Mesodermal cell (in vitro differentiated cells): Measurements from ENCODE around the gene GCC1.
"Not testable (repeated sequence)": the region's sequence is repeated elsewhere in the genome, so short reads cannot be mapped to it uniquely, and the experiment has no call there.

ENCODE experiments used
- H3K27ac ChIP-seq: 2 replicates; pipeline ENCODE4 v1.7.0; 2013; ENCODE audit warnings: mild to moderate bottlenecking, low read depth, low read length, moderate library complexity; ENCODE audit not compliant: severe bottlenecking
- H3K36me3 ChIP-seq: 2 replicates; pipeline ENCODE4 v1.7.1; 2013; ENCODE audit warnings: mild to moderate bottlenecking, low read length, moderate library complexity; ENCODE audit not compliant: control insufficient read depth, insufficient read depth
- H3K4me1 ChIP-seq: one replicate; pipeline ENCODE4 v1.7.1; 2013; ENCODE audit warnings: mild to moderate bottlenecking, low read length; ENCODE audit not compliant: insufficient read depth, control insufficient read depth, poor library complexity, severe bottlenecking
- H3K4me3 ChIP-seq: 2 replicates; pipeline ENCODE4 v1.7.0; 2013; ENCODE audit warnings: low read length, control low read depth, mild to moderate bottlenecking; ENCODE audit not compliant: insufficient read depth, poor library complexity, severe bottlenecking; ENCODE audit errors: extremely low read depth
- H3K9me3 ChIP-seq: 2 replicates; pipeline ENCODE4 v1.7.1; 2013; ENCODE audit warnings: mild to moderate bottlenecking, low read length, moderate library complexity; ENCODE audit not compliant: control insufficient read depth
- WGBS, 2 experiments: methylation state at CpG; one replicate each; pipeline ENCODE4 v1.1.5; 2013; ENCODE audit warnings: missing lambda C conversion rate in 2 of 2; ENCODE audit not compliant: insufficient coverage in 2 of 2; 5-methylcytosine and 5-hydroxymethylcytosine counted together

The GCC1 gene

GRCh38 chr7:127578036-127578684 lies 7.2 kb downstream of the GCC1 start:
- H3K27ac ChIP-seq: no peak overlapping the region
- peaks cover 10% of the 10 kb centered on the region for H3K4me1 ChIP-seq
- H3K36me3 ChIP-seq: peaks cover 51% of the 10 kb centered on the region
- no peak overlapping the region for H3K4me3 ChIP-seq
- H3K9me3 ChIP-seq: no peaks in the 10 kb centered on the region
- WGBS, 2 experiments: 79 to 83% methylated on average over 5 of the region's 5 CpGs

DNA sequence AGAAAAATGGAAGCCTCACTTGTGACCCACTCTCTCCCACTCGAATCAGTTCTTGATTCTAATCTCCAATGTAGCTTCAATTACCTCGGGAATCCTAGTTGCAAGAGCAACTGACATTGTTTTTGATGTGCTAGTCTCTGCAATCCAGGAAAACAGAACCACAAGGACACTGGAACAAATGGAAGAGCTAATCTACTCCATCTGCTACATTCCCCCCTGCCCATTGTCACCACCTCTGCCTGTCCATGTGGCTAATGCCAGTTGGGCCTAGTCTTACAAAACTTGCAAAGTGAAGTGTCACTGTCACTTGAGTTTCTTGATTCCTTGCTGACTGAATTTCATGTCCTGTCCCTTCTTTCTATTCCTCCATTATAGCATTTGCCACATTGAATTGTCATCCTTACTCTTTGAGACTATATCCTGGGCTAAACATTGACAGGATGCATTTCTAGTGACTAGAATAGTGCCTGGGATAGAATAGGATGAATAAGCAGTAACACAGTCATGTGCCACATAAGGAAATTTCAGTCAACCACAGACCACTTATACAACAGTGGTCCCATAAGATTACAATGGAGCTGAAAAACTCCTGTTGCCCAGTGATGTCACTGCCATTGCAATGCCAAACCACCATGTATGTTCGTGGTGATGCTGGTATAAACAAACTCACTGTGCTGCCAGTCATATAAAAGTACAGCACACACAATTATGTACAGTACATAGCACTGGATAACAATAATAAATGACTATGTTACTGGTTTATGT lies 13.5 kb downstream of the GCC1 start:
- Histone ChIP-seq H3K27ac (no peak overlapping the region), H3K4me1 (no peaks in the 10 kb centered on the region), H3K4me3 (no peak overlapping the region), H3K9me3 (no peaks in the 10 kb centered on the region), H3K36me3 (peaks cover 5% of the 10 kb centered on the region)
- WGBS, 2 experiments: 52 to 92% methylated on average over 2 of the region's 3 CpGs

- not testable (repeated sequence) for H3K36me3 ChIP-seq, H3K9me3 ChIP-seq, H3K27ac ChIP-seq, H3K4me1 ChIP-seq, H3K4me3 ChIP-seq
- no CpG with 5 or more reads among the region's 3 CpGs for WGBS, 2 experiments
Measured at GRCh38 chr7:127568034-127568433, 17.4 kb downstream of the GCC1 start.

GRCh38 chr7:127566242-127566641 lies 19.2 kb downstream of the GCC1 start:
- no peak overlapping the region for H3K27ac ChIP-seq
- WGBS, 2 experiments: 92 to 100% methylated on average over 1 of the region's 3 CpGs

GRCh38 chr7:127557803-127558202 lies 27.6 kb downstream of the GCC1 start:
- H3K4me1 ChIP-seq: no peaks in the 10 kb centered on the region
- H3K4me3 ChIP-seq: no peak overlapping the region
- peaks cover 3% of the 10 kb centered on the region for H3K9me3 ChIP-seq
- no peak overlapping the region for H3K27ac ChIP-seq
- H3K36me3 ChIP-seq: no peaks in the 10 kb centered on the region
- 50 to 67% methylated on average over 1 of the region's 2 CpGs for WGBS, 2 experiments

More at GRCh38 chr7:127566242-127566641, 19.2 kb downstream of the GCC1 start:
- no peaks in the 10 kb centered on the region for H3K4me1 ChIP-seq
- no peak overlapping the region for H3K4me3 ChIP-seq
- peaks cover 7% of the 10 kb centered on the region for H3K9me3 ChIP-seq
- no peaks in the 10 kb centered on the region for H3K36me3 ChIP-seq

DNA sequence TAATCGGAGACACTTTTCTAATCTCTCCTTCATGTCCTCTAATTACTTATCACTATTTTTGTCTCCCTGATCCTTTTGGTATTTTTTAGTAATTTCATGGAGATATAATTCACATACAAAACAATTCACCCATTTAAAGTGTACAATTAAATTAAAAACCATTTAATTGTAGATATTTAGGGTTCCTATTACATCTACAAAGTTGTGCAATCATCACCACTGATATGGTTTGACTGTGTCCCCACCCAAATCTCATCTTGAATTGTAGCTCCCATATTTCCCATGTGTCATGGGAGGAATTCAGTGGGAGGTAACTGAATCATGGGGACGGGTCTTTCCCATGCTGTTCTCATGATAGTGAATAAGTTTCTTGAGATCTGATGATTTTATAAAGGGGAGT lies 29.0 kb downstream of the GCC1 start:
- H3K9me3 ChIP-seq: no peaks in the 10 kb centered on the region
- H3K36me3 ChIP-seq: no peaks in the 10 kb centered on the region
- H3K4me3 ChIP-seq: no peak overlapping the region
- H3K4me1 ChIP-seq: no peaks in the 10 kb centered on the region
- no peak overlapping the region for H3K27ac ChIP-seq
- WGBS, 2 experiments: no CpG with 5 or more reads among the region's 2 CpGs

DNA sequence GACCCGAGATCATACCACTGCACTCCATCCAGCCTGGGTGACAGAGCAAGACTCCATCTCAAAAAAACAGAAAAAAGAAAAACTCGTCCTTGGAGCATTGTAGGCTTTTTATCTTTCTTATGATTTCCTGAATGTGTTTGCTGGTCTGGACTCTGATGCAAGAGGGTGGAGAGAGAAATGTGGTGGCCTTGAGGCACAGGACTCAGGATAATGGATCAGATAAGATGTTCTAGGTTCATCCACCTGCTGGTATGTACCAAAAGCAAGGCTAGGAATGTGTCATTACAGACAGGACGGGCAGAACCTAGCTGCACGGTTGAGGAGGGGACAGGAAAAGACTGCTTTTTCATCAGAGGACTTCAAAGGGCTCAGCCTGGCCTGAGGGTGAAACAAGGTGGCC lies 33.5 kb downstream of the GCC1 start:
- 80% methylated on average over 4 of the region's 4 CpGs for WGBS, 2 experiments
- Histone ChIP-seq H3K27ac (no peak overlapping the region), H3K9me3 (no peaks in the 10 kb centered on the region), H3K36me3 (no peaks in the 10 kb centered on the region), H3K4me3 (no peak overlapping the region), H3K4me1 (no peaks in the 10 kb centered on the region)

- no peak overlapping the region for H3K4me3 ChIP-seq
Measured at GRCh38 chr7:127550247-127550646, 35.1 kb downstream of the GCC1 start.

DNA sequence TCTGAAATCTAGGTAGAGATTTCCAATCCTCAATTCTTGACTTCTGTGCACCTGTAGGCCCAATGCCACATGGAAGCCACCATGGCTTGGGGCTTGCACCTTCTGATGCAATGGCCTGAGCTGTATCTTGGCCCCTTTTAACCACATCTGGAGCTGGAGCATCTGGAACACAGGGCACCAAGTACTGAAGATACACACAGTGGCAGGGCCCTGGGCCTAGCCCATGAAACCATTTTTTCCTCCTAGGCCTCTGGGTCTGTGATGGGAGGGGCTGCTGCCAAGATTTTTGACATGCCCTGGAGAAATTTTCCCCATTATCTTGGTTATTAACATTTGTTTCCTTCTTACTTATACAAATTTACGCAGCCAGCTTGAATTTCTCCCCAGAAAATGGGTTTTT lies 39.1 kb downstream of the GCC1 start:
- no peaks in the 10 kb centered on the region for H3K9me3 ChIP-seq
- H3K4me3 ChIP-seq: no peak overlapping the region
- H3K36me3 ChIP-seq: no peaks in the 10 kb centered on the region
- WGBS, 2 experiments: 60% methylated on average over 1 of the region's 1 CpG; no CpG with 5 or more reads in 1 of the 2 experiments
- no peak overlapping the region for H3K27ac ChIP-seq
- H3K4me1 ChIP-seq: no peaks in the 10 kb centered on the region

More at GRCh38 chr7:127550247-127550646, 35.1 kb downstream of the GCC1 start:
- Histone ChIP-seq H3K36me3 (no peaks in the 10 kb centered on the region), H3K27ac (no peak overlapping the region), H3K4me1 (no peaks in the 10 kb centered on the region), H3K9me3 (no peaks in the 10 kb centered on the region)
- WGBS, 2 experiments: 29 to 80% methylated on average over 1 of the region's 1 CpG

DNA sequence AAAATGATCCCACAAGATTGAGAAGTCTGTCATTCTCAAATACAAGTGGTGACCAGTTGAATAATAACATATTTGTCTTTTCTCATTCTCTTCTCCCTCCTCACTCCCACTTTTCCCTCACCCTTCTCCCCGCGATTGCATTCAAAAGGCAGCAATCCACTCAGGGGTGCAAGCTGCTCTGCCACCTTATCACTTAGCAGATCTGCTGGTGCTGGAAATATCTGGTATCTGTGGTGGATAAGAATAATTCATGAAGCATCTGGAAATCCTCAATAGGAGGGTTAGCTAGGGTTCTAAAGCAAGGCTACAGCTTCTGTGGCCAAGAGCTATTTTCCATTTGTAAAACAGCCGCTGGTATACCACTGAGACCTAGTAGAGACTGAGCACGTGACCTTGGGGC lies 43.8 kb downstream of the GCC1 start:
- H3K36me3 ChIP-seq: no peaks in the 10 kb centered on the region
- WGBS, 2 experiments: 56 to 100% methylated on average over 2 of the region's 4 CpGs

DNA sequence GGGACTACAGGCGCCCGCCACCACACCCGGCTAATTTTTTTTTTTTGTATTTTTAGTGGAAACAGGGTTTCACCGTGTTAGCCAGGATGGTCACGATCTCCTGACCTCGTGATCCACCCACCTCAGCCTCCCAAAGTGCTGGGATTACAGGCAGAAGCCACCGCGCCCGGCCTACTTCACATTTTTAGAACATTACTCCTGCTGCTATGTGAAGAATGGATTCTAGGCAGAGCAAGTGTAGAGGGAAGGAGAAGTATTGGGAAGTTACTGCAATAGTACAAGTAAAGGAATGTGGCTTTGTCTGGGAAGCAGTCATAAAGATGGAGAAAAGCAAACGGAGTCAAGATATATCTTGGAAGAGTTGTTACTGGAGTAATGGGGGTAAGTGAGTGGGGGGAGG lies 44.9 kb downstream of the GCC1 start:
- not testable (repeated sequence) for H3K9me3 ChIP-seq, H3K36me3 ChIP-seq, H3K27ac ChIP-seq, H3K4me3 ChIP-seq, H3K4me1 ChIP-seq
- 75 to 95% methylated on average over 2 to 4 of the region's 10 CpGs for WGBS, 2 experiments

More for the DNA sequence above, 43.8 kb downstream of the GCC1 start:
- Histone ChIP-seq H3K9me3 (peaks cover 3% of the 10 kb centered on the region), H3K4me3 (no peak overlapping the region), H3K27ac (no peak overlapping the region), H3K4me1 (no peaks in the 10 kb centered on the region)
